Hepatocyte (in vitro differentiated cells): ENCODE data around the gene GFM2. TPM values are rescaled to one million over a fixed set of nuclear protein-coding genes. Genes with fewer than 3 reads are reported as not detected.

ENCODE experiments used
- DNase-seq: peaks from one replicate; pipeline ENCODE4 v3.0.0-alpha.2; 2016; ENCODE audit warnings: low spot score
- H2AFZ ChIP-seq: fragments of 200-600 bp; sonication (generic); 2 replicates; pipeline ENCODE4 v1.6.0; 2016; ENCODE audit warnings: antibody characterized with exemption, mild to moderate bottlenecking
- H3K27ac ChIP-seq: fragments of 200-600 bp; sonication (generic); 2 replicates; pipeline ENCODE4 v1.5.1; 2016; ENCODE audit warnings: mild to moderate bottlenecking
- H3K27me3 ChIP-seq: fragments of 200-600 bp; sonication (generic); 2 replicates; pipeline ENCODE4 v1.6.1; 2016
- H3K36me3 ChIP-seq: fragments of 200-600 bp; sonication (generic); replicated peaks from 2 replicates; pipeline ENCODE4 v1.5.1; 2016; ENCODE audit warnings: low read depth; ENCODE audit not compliant: insufficient read depth
- H3K4me1 ChIP-seq: fragments of 200-600 bp; sonication (generic); 2 replicates; pipeline ENCODE4 v1.5.1; 2016; ENCODE audit warnings: mild to moderate bottlenecking, moderate library complexity; ENCODE audit not compliant: insufficient read depth
- H3K4me2 ChIP-seq: fragments of 200-600 bp; sonication (generic); 2 replicates; pipeline ENCODE4 v1.6.0; 2016
- H3K4me3 ChIP-seq: fragments of 200-600 bp; sonication (generic); 2 replicates; pipeline ENCODE4 v1.5.1; 2016; ENCODE audit warnings: mild to moderate bottlenecking
- H3K79me2 ChIP-seq: fragments of 200-600 bp; sonication (generic); 2 replicates; pipeline ENCODE4 v1.6.0; 2017; ENCODE audit warnings: mild to moderate bottlenecking
- H3K9me2 ChIP-seq: fragments of 200-600 bp; sonication (generic); replicated peaks from 2 replicates; pipeline ENCODE4 v1.6.0; 2017; ENCODE audit warnings: mild to moderate bottlenecking; ENCODE audit not compliant: insufficient read depth
- H3K9me3 ChIP-seq: fragments of 200-600 bp; sonication (generic); 2 replicates; pipeline ENCODE4 v1.5.1; 2016; ENCODE audit warnings: low read depth, mild to moderate bottlenecking
- H4K20me1 ChIP-seq: fragments of 200-600 bp; sonication (generic); 2 replicates; pipeline ENCODE4 v1.6.0; 2016; ENCODE audit warnings: mild to moderate bottlenecking; ENCODE audit not compliant: insufficient read depth, poor library complexity, severe bottlenecking
- CTCF ChIP-seq: fragments of 200-600 bp; sonication (generic); IDR thresholded peaks from 2 replicates; pipeline ENCODE4 v1.5.1; 2016; ENCODE audit warnings: antibody characterized with exemption, mild to moderate bottlenecking; ENCODE audit not compliant: poor library complexity
- EZH2 ChIP-seq: fragments of 200-600 bp; sonication (generic); IDR thresholded peaks from 2 replicates; pipeline ENCODE4 v1.6.1; 2016; ENCODE audit warnings: antibody characterized with exemption, mild to moderate bottlenecking, borderline replicate concordance
- EZH2phosphoT487 ChIP-seq: fragments of 200-600 bp; sonication (generic); IDR thresholded peaks from one replicate; pipeline ENCODE4 v1.6.1; 2018; ENCODE audit warnings: antibody characterized with exemption, mild to moderate bottlenecking, low read depth, moderate library complexity; ENCODE audit not compliant: unreplicated experiment, severe bottlenecking
- WGBS: methylation state at CpG from one replicate; pipeline ENCODE4 v1.1.6; 2016; ENCODE audit warnings: low lambda C conversion rate; ENCODE audit errors: missing lambda C conversion rate; 5-methylcytosine and 5-hydroxymethylcytosine counted together
- polyA plus RNA-seq: library from polyadenylated mRNA; unstranded; fragments of >200 nt; fragmentation: Nextera tagmentation; extraction: Ambion mirVana; gene quantifications from 2 replicates; pipeline ENCODE4 v1.2.1, GENCODE V29; 2016
- small RNA-seq: library from RNA; depleted of rRNA; stranded (forward); fragments of <200 nt; gene quantifications from one replicate; pipeline ENCODE3, GENCODE V24; 2014
- total RNA-seq: library from RNA; depleted of rRNA; stranded (reverse); fragments of >200 nt; gene quantifications from 2 replicates; pipeline ENCODE4 v1.2.3, GENCODE V29; 2014

Gene GFM2
- total and polyA plus RNA-seq, 2 experiments from 2014 or later = 15.8 to 44.8 TPM

GRCh38 chr5:74673011-74673790, 93.7 kb downstream of the GFM2 start:
- H3K4me1 ChIP-seq = peaks cover 2% of the 10 kb centered on the region
- H3K4me2 ChIP-seq = no peak overlapping the region
- H3K79me2 ChIP-seq = no peaks in the 10 kb centered on the region
- no peak overlapping the region for H3K27ac ChIP-seq
- no peaks in the 10 kb centered on the region for H4K20me1 ChIP-seq
- H3K36me3 ChIP-seq = no peaks in the 10 kb centered on the region
- no peaks in the 10 kb centered on the region for H3K9me2 ChIP-seq
- peak; percentile 44 for DNase-seq
- no peak overlapping the region for H3K4me3 ChIP-seq
- no peak overlapping the region for H2AFZ ChIP-seq
- H3K9me3 ChIP-seq = no peaks in the 10 kb centered on the region
- 73% methylated on average over 6 of the region's 6 CpGs for WGBS
- no peaks in the 10 kb centered on the region for H3K27me3 ChIP-seq
- no peak for TF ChIP-seq EZH2
- TF ChIP-seq CTCF = peak; percentile 64

- TF ChIP-seq CTCF (no peak), EZH2phosphoT487 (no peak), EZH2 (no peak)
- no peak for DNase-seq
- Histone ChIP-seq H3K4me2 (no peak overlapping the region), H3K4me1 (peaks cover 6% of the 10 kb centered on the region), H3K9me3 (no peaks in the 10 kb centered on the region), H3K79me2 (no peaks in the 10 kb centered on the region), H3K27ac (no peak overlapping the region), H3K36me3 (no peaks in the 10 kb centered on the region), H4K20me1 (no peaks in the 10 kb centered on the region), H3K4me3 (no peak overlapping the region), H2AFZ (no peak overlapping the region), H3K9me2 (no peaks in the 10 kb centered on the region), H3K27me3 (no peaks in the 10 kb centered on the region)
- WGBS = 63% methylated on average over 5 of the region's 5 CpGs
Observed at GRCh38 chr5:74672215-74672877, 94.6 kb downstream of the GFM2 start.

Small RNA genes lying within 50 kb of the gene (small RNA-seq; reads per million reads assigned to genes)
- gene RNU6-658P = not detected

Other genes with a start within 250 kb of the GFM2 start
- 150 and 151 TPM in 2 replicates for gene ENC1, start 126.4 kb downstream of the GFM2 start, total RNA-seq
- gene ENC1, start 126.4 kb downstream of the GFM2 start, polyA plus RNA-seq = 35.9 and 58.8 TPM in 2 replicates
- gene HEXB, start 81.9 kb downstream of the GFM2 start, total RNA-seq = 216 and 224 TPM in 2 replicates
- 191 and 226 TPM in 2 replicates for gene HEXB, start 81.9 kb downstream of the GFM2 start, polyA plus RNA-seq
- gene NSA2, start 132 bp upstream of the GFM2 start, total RNA-seq = 88.6 and 107 TPM in 2 replicates
- gene NSA2, start 132 bp upstream of the GFM2 start, polyA plus RNA-seq = 44.2 and 50.7 TPM in 2 replicates
- gene FAM169A, start 99.3 kb upstream of the GFM2 start, total RNA-seq = 13.7 and 16.2 TPM in 2 replicates
- gene FAM169A, start 99.3 kb upstream of the GFM2 start, polyA plus RNA-seq = 3.1 and 3.3 TPM in 2 replicates